Sigmoid colon (tissue), 7 donors: ENCODE data around the gene BRINP1. TPM values are rescaled to one million over a fixed set of nuclear protein-coding genes. Genes with fewer than 3 reads are reported as not detected.
A peak's percentile ranks its signal among the peaks of the same experiment; 100 is the strongest.

Source experiments
- DNase-seq: peaks from one replicate; pipeline ENCODE4 v3.0.0-alpha.2; 2019
- H3K27ac ChIP-seq, 4 donors: fragments of 200-600 bp; sonication (generic); one replicate each; pipeline ENCODE4 v1.5.1; 2016 to 2019; ENCODE audit warnings: mild to moderate bottlenecking in 1 of 4
- H3K27me3 ChIP-seq, 3 donors: fragments of 200-600 bp; sonication (generic); one replicate each; pipeline ENCODE4 v1.5.1; 2019; ENCODE audit warnings: mild to moderate bottlenecking in 1 of 3
- H3K36me3 ChIP-seq, 4 donors: fragments of 200-600 bp; sonication (generic); one replicate each; pipeline ENCODE4 v1.5.1; 2016 to 2019
- H3K4me1 ChIP-seq, 4 donors: fragments of 200-600 bp; sonication (generic); one replicate each; pipeline ENCODE4 v1.5.1; 2017 to 2019
- H3K4me3 ChIP-seq, 4 donors: fragments of 200-600 bp; sonication (generic); one replicate each; pipeline ENCODE4 v1.5.1; 2017 to 2019; ENCODE audit warnings: mild to moderate bottlenecking in 2 of 4, moderate library complexity in 1 of 4
- H3K9me3 ChIP-seq, 4 donors: fragments of 200-600 bp in 3 of 4; sonication (generic) in 3 of 4; one replicate each; pipeline versions ENCODE4 v1.5.1 to v1.6.1; 2013 to 2019
- EP300 ChIP-seq, 4 donors: sonication (generic); formaldehyde crosslinking; IDR thresholded peaks; one replicate each; pipeline ENCODE4 v1.6.1; 2017; ENCODE audit warnings: antibody characterized with exemption in 4 of 4
- POLR2A ChIP-seq, 2 donors: fragments of 450-650 bp; IDR thresholded peaks; one replicate each; pipeline ENCODE4 v1.6.1; 2016; ENCODE audit warnings: antibody characterized with exemption in 2 of 2, mild to moderate bottlenecking in 2 of 2, moderate library complexity in 2 of 2
- POLR2AphosphoS5 ChIP-seq, 4 donors: sonication (generic); formaldehyde crosslinking; IDR thresholded peaks; one replicate each; pipeline ENCODE4 v1.6.1; 2017; ENCODE audit warnings: antibody characterized with exemption in 4 of 4
- WGBS, 2 donors: extraction: QIAGEN DNeasy Blood & Tissue Kit; methylation state at CpG; one replicate each; pipeline ENCODE4 v1.1.7; 2013; 5-methylcytosine and 5-hydroxymethylcytosine counted together
- intact Hi-C: fragments of 100-400 bp; cut with DNase I; formaldehyde crosslinking; loops from one replicate; pipeline ENCODE4 v1.15.1; 2023
- polyA plus RNA-seq, 3 donors: library from polyadenylated mRNA; stranded (reverse); fragments of 200-250 nt; gene quantifications; one replicate each; pipeline ENCODE4 v1.2.3, GENCODE V29; 2013
- total RNA-seq, 4 donors: library from RNA; depleted of rRNA; stranded (reverse); fragments of >200 nt; gene quantifications; one replicate each; pipeline ENCODE4 v1.1.0, GENCODE V29; 2016
- TF ChIP-seq, protein P1 (sequence below), 4 experiments: fragments of 450-650 bp in 3 of 4; fragments of 200-600 bp in 1 of 4; IDR thresholded peaks; one replicate each; pipeline ENCODE4 v1.5.1; 2016 to 2019; ENCODE audit warnings: antibody characterized with exemption in 4 of 4, mild to moderate bottlenecking in 3 of 4, moderate library complexity in 2 of 4
- donor health status: healthy with polysubstance abuse.
- donor health status: Bipolar disorder and iron deficiency.
- donor health status: healthy.

BRINP1 gene
- total and polyA plus RNA-seq, 7 donors: 0.19 to 0.71 (median 0.27) TPM; not detected in 3

DNA sequence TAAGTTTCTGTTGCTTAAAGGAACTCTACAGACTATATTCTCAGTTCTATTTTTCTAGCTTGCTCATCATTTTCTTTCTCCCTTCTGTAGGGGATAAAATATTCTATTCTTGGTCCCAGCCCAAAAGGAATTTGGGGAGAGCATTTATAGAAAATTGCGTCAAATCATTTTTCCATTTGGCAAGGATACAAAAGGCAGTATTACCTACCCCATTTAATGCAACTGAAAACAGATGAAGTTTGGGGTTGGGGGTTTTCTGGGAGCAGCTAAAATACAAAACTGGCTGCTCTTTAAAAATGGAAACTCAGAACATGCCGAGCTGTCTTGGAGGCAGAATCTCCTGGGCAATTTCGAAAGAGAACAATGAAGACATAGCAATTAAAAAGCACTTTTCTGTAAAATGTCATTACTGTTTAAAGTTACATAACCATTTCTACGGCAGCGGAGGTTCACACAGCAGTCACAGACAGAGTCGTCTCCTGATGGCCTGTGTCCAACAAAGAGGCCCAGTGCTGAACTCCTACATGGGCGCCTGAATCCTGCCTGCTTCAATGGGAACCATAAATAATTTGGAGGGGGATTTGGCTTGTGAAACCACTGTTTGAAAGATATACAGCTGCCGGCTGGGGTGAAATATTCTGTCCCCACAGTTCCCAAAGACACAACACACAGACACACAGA is 152.4 kb downstream of the BRINP1 start:
- Histone ChIP-seq H3K27ac (peak overlapping the region in 3 of 4 donors; percentile 40 to 43 (median 41)), H3K27me3 (no peaks in the 10 kb centered on the region), H3K4me3 (no peak overlapping the region), H3K36me3 (no peaks in the 10 kb centered on the region), H3K9me3 (no peaks in the 10 kb centered on the region), H3K4me1 (peaks cover 0 to 18% (median 14%) of the 10 kb centered on the region in 4 donors)
- 52 to 60% methylated on average over 8 of the region's 8 CpGs for WGBS, 2 donors
- intact Hi-C loops: no loop called here
- peak; percentile 86 for DNase-seq
- TF ChIP-seq, protein P1, sequence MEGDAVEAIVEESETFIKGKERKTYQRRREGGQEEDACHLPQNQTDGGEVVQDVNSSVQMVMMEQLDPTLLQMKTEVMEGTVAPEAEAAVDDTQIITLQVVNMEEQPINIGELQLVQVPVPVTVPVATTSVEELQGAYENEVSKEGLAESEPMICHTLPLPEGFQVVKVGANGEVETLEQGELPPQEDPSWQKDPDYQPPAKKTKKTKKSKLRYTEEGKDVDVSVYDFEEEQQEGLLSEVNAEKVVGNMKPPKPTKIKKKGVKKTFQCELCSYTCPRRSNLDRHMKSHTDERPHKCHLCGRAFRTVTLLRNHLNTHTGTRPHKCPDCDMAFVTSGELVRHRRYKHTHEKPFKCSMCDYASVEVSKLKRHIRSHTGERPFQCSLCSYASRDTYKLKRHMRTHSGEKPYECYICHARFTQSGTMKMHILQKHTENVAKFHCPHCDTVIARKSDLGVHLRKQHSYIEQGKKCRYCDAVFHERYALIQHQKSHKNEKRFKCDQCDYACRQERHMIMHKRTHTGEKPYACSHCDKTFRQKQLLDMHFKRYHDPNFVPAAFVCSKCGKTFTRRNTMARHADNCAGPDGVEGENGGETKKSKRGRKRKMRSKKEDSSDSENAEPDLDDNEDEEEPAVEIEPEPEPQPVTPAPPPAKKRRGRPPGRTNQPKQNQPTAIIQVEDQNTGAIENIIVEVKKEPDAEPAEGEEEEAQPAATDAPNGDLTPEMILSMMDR (IDR thresholded peaks at IDR 0.05): no peak
- no peak for TF ChIP-seq POLR2A (IDR thresholded peaks at IDR 0.05)
- peak in 1 of 4 donors; percentile 4 for TF ChIP-seq EP300 (IDR thresholded peaks at IDR 0.05)
- peak in 3 of 4 donors; percentile 18 to 56 (median 29) for TF ChIP-seq POLR2AphosphoS5 (IDR thresholded peaks at IDR 0.05)

DNA sequence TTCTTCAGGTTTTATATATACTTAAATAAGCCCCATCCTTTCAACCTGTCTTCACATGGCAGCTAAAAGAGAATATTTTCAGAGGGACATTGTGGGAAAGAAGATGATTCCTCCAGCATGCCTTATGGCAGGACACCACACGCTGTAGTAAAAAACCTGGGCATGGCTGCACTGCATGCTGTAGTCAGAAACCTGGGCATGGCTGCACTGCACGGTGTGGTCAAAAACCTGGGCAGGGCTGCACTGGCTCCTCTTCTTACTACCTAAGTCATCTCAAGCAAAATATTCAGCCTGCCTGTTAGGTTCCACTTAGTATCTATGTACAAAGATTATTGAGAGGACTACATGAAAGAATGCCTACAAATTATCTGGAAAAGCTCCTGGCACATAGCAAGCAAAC is 153.6 kb downstream of the BRINP1 start:
- TF ChIP-seq POLR2AphosphoS5 (IDR thresholded peaks at IDR 0.05) (no peak), EP300 (IDR thresholded peaks at IDR 0.05) (no peak), POLR2A (IDR thresholded peaks at IDR 0.05) (no peak)
- TF ChIP-seq, protein P1 (IDR thresholded peaks at IDR 0.05): no peak
- DNase-seq: no peak
- no peaks in the 10 kb centered on the region for H3K9me3 ChIP-seq
- H3K4me3 ChIP-seq: no peak overlapping the region
- no peak overlapping the region for H3K27ac ChIP-seq
- H3K4me1 ChIP-seq: peaks cover 0 to 18% (median 14%) of the 10 kb centered on the region in 4 donors
- intact Hi-C loops: no loop called here
- WGBS, 2 donors: 91 to 92% methylated on average over 2 of the region's 2 CpGs
- no peaks in the 10 kb centered on the region for H3K27me3 ChIP-seq
- H3K36me3 ChIP-seq: no peaks in the 10 kb centered on the region

DNA sequence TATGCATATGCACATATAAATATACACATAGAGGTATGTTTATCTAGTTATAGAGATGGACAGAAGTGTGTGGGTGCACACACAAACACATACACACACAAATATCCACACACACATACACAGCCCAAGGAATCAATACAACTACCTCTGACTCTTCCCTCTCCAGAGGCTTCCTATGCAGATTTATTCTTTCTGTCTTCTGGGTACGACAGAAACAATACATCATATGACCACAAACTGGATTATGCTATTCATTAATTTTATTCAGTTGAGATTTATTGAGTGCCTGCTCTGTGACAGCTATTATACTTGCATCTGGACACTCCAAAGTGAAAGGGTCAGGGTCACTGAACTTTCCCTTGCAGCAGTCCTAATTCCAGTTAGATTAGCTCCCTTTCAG is 155.8 kb downstream of the BRINP1 start:
- intact Hi-C loops: no loop called here

DNA sequence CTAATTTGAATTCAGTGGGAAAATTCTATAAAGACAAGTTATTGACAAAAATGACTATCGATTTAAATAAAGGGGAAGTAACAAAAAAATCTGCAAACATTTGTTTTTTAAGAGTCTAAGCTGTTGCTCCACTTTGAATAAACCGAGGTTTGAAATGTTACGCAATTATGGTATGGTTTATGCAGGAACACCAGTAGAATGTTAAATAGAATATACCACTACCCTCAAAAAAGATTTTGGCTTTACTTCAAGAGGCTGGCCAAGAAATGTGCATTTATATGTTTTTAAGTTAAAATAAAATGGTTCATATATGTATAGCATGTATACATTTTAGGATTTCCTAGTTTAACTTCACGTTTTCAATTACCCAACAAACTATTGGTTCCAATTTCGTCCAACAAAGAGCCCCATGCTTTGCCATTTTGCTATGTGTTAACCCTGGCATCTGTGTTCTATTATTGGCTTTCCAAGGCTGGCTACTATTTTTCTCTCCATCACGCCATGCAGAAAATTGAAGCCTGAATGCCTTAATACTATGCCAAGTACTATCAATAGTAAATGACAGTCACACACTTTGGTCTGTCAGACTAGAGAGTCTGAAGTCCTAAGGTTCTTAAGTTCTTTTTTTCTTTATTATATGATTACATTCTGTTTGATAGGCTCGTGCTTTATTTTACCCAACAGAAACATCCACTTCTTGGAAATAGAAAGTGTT is 171.2 kb downstream of the BRINP1 start:
- 81 to 84% methylated on average over 7 of the region's 7 CpGs for WGBS, 2 donors

More for the DNA sequence above, 155.8 kb downstream of the BRINP1 start:
- Histone ChIP-seq H3K9me3 (no peaks in the 10 kb centered on the region), H3K27me3 (no peaks in the 10 kb centered on the region), H3K4me1 (peaks cover 0 to 18% (median 14%) of the 10 kb centered on the region in 4 donors), H3K36me3 (no peaks in the 10 kb centered on the region), H3K4me3 (no peak overlapping the region), H3K27ac (no peak overlapping the region)
- 66 to 69% methylated on average over 1 of the region's 1 CpG for WGBS, 2 donors
- TF ChIP-seq POLR2AphosphoS5 (IDR thresholded peaks at IDR 0.05) (no peak), EP300 (IDR thresholded peaks at IDR 0.05) (no peak), POLR2A (IDR thresholded peaks at IDR 0.05) (no peak)
- TF ChIP-seq, protein P1 (IDR thresholded peaks at IDR 0.05): no peak
- no peak for DNase-seq

More for the DNA sequence above, 171.2 kb downstream of the BRINP1 start:
- H3K4me1 ChIP-seq: no peaks in the 10 kb centered on the region
- TF ChIP-seq, protein P1 (IDR thresholded peaks at IDR 0.05): no peak
- TF ChIP-seq POLR2A (IDR thresholded peaks at IDR 0.05) (no peak), POLR2AphosphoS5 (IDR thresholded peaks at IDR 0.05) (no peak), EP300 (IDR thresholded peaks at IDR 0.05) (no peak)
- no peak overlapping the region for H3K27ac ChIP-seq
- H3K9me3 ChIP-seq: no peaks in the 10 kb centered on the region
- DNase-seq: no peak
- no peaks in the 10 kb centered on the region for H3K36me3 ChIP-seq
- no peaks in the 10 kb centered on the region for H3K27me3 ChIP-seq
- H3K4me3 ChIP-seq: no peak overlapping the region
- intact Hi-C loops: no loop called here
